ACC112 (cell line): ENCODE data around the gene TMEM131L.

Experiments
- H2AFZ ChIP-seq: fragments of 200-600 bp; sonication (generic); one replicate; pipeline ENCODE4 v1.6.0; 2017; ENCODE audit warnings: antibody characterized with exemption, low read length; ENCODE audit not compliant: unreplicated experiment
- H3K27ac ChIP-seq: fragments of 200-600 bp; sonication (generic); 2 replicates; pipeline ENCODE4 v1.5.1; 2014; ENCODE audit warnings: low read depth, mild to moderate bottlenecking, antibody characterized with exemption, low read length, moderate library complexity
- H3K27me3 ChIP-seq: fragments of 200-600 bp; sonication (generic); 2 replicates; pipeline ENCODE4 v1.6.1; 2014; ENCODE audit warnings: mild to moderate bottlenecking, antibody characterized with exemption, low read length, moderate library complexity, mixed read lengths; ENCODE audit not compliant: insufficient read depth
- H3K36me3 ChIP-seq: fragments of 200-600 bp; sonication (generic); 2 replicates; pipeline ENCODE4 v1.6.1; 2016; ENCODE audit warnings: mild to moderate bottlenecking, antibody characterized with exemption, low read length, moderate library complexity, mixed read lengths; ENCODE audit not compliant: insufficient read depth
- H3K4me1 ChIP-seq: fragments of 200-600 bp; sonication (generic); one replicate; pipeline ENCODE4 v1.6.1; 2016; ENCODE audit warnings: low read length, mixed read lengths; ENCODE audit not compliant: insufficient read depth, unreplicated experiment, control insufficient read depth
- H3K4me3 ChIP-seq: fragments of 200-600 bp; sonication (generic); 2 replicates; pipeline ENCODE4 v1.5.1; 2014; ENCODE audit warnings: mild to moderate bottlenecking, low read depth, low read length
- H3K79me2 ChIP-seq: fragments of 200-600 bp; sonication (generic); one replicate; pipeline ENCODE4 v1.6.0; 2016; ENCODE audit warnings: low read length; ENCODE audit not compliant: control insufficient read depth, unreplicated experiment, insufficient read depth

Gene TMEM131L

GRCh38 chr4:153427363-153428071 lies 38.6 kb upstream of the TMEM131L start:
- Histone ChIP-seq H2AFZ (no peak overlapping the region), H3K4me1 (peaks cover 6% of the 10 kb centered on the region), H3K4me3 (no peak overlapping the region), H3K27me3 (no peaks in the 10 kb centered on the region), H3K79me2 (no peaks in the 10 kb centered on the region), H3K36me3 (no peaks in the 10 kb centered on the region), H3K27ac (no peak overlapping the region)

GRCh38 chr4:153428941-153429475 lies 37.2 kb upstream of the TMEM131L start:
- H2AFZ ChIP-seq, result no peak overlapping the region
- no peaks in the 10 kb centered on the region for H3K27me3 ChIP-seq
- no peaks in the 10 kb centered on the region for H3K36me3 ChIP-seq
- no peak overlapping the region for H3K4me3 ChIP-seq
- no peak overlapping the region for H3K27ac ChIP-seq
- H3K79me2 ChIP-seq, result no peaks in the 10 kb centered on the region
- H3K4me1 ChIP-seq, result peaks cover 11% of the 10 kb centered on the region

- Histone ChIP-seq H3K27me3 (no peaks in the 10 kb centered on the region), H3K4me1 (peaks cover 5% of the 10 kb centered on the region), H3K79me2 (no peaks in the 10 kb centered on the region), H3K27ac (peak overlapping the region; percentile 34), H2AFZ (peak overlapping the region; percentile 16), H3K36me3 (no peaks in the 10 kb centered on the region), H3K4me3 (no peak overlapping the region)
These were observed 33.0 kb upstream of the TMEM131L start for GRCh38 chr4:153432965-153433753.

GRCh38 chr4:153433754-153434105 lies 32.4 kb upstream of the TMEM131L start:
- no peaks in the 10 kb centered on the region for H3K79me2 ChIP-seq
- peak overlapping the region; percentile 16 for H2AFZ ChIP-seq
- no peaks in the 10 kb centered on the region for H3K36me3 ChIP-seq
- H3K27me3 ChIP-seq, result no peaks in the 10 kb centered on the region
- no peak overlapping the region for H3K4me3 ChIP-seq
- H3K27ac ChIP-seq, result peak overlapping the region; percentile 34; the same call in 1 of the 2 replicates
- peaks cover 5% of the 10 kb centered on the region for H3K4me1 ChIP-seq

- Histone ChIP-seq H3K27ac (no peak overlapping the region), H3K4me1 (peaks cover 5% of the 10 kb centered on the region), H2AFZ (no peak overlapping the region), H3K4me3 (no peak overlapping the region), H3K79me2 (no peaks in the 10 kb centered on the region), H3K36me3 (no peaks in the 10 kb centered on the region), H3K27me3 (no peaks in the 10 kb centered on the region)
These were observed 32.0 kb upstream of the TMEM131L start for GRCh38 chr4:153434190-153434589.

GRCh38 chr4:153438916-153439756 lies 27.0 kb upstream of the TMEM131L start:
- Histone ChIP-seq H3K4me3 (no peak overlapping the region), H3K4me1 (no peaks in the 10 kb centered on the region), H2AFZ (no peak overlapping the region), H3K27me3 (no peaks in the 10 kb centered on the region), H3K36me3 (no peaks in the 10 kb centered on the region), H3K79me2 (no peaks in the 10 kb centered on the region), H3K27ac (no peak overlapping the region)

- H2AFZ ChIP-seq, result no peak overlapping the region
- no peaks in the 10 kb centered on the region for H3K36me3 ChIP-seq
- no peak overlapping the region for H3K4me3 ChIP-seq
- H3K4me1 ChIP-seq, result no peaks in the 10 kb centered on the region
- no peak overlapping the region for H3K27ac ChIP-seq
- H3K27me3 ChIP-seq, result no peaks in the 10 kb centered on the region
- H3K79me2 ChIP-seq, result no peaks in the 10 kb centered on the region
These were observed 26.3 kb upstream of the TMEM131L start for GRCh38 chr4:153439831-153440230.

- H3K27ac ChIP-seq, result no peak overlapping the region
- H3K36me3 ChIP-seq, result no peaks in the 10 kb centered on the region
- H3K4me1 ChIP-seq, result no peaks in the 10 kb centered on the region
- H2AFZ ChIP-seq, result no peak overlapping the region
- H3K27me3 ChIP-seq, result no peaks in the 10 kb centered on the region
- no peak overlapping the region for H3K4me3 ChIP-seq
- no peaks in the 10 kb centered on the region for H3K79me2 ChIP-seq
These were observed 25.7 kb upstream of the TMEM131L start for GRCh38 chr4:153440475-153440874.

- Histone ChIP-seq H3K36me3 (no peaks in the 10 kb centered on the region), H3K27me3 (no peaks in the 10 kb centered on the region), H3K79me2 (no peaks in the 10 kb centered on the region), H3K4me1 (peaks cover 23% of the 10 kb centered on the region), H2AFZ (no peak overlapping the region), H3K4me3 (0 out of 2 replicates have a peak overlapping the region, but pooled peaks have one; percentile 36), H3K27ac (no peak overlapping the region)
These were observed 18.8 kb upstream of the TMEM131L start for GRCh38 chr4:153447175-153447905.
